GM12864 (cell line): Measurements from ENCODE around the gene MPPE1.
"Not testable (repeated sequence)": the region's sequence is repeated elsewhere in the genome, so short reads cannot be mapped to it uniquely, and the experiment has no call there.

Experiments used
- DNase-seq: peaks from one replicate; pipeline ENCODE4 v3.0.0-alpha.2; 2011; ENCODE audit warnings: low read depth
- H3K4me3 ChIP-seq: 2 replicates; pipeline ENCODE4 v1.5.1; 2011; ENCODE audit warnings: mild to moderate bottlenecking, low read depth, low read length, control low read depth
- TF ChIP-seq, protein P1 (sequence below): IDR thresholded peaks from 2 replicates; pipeline ENCODE4 v1.5.1; 2011; ENCODE audit warnings: low read depth, mild to moderate bottlenecking, moderate library complexity, low read length, control low read depth, inconsistent platforms; ENCODE audit errors: missing control alignments

The MPPE1 gene

GRCh38 chr18:11943551-11943950, 35.4 kb upstream of the MPPE1 start:
- TF ChIP-seq, protein P1, sequence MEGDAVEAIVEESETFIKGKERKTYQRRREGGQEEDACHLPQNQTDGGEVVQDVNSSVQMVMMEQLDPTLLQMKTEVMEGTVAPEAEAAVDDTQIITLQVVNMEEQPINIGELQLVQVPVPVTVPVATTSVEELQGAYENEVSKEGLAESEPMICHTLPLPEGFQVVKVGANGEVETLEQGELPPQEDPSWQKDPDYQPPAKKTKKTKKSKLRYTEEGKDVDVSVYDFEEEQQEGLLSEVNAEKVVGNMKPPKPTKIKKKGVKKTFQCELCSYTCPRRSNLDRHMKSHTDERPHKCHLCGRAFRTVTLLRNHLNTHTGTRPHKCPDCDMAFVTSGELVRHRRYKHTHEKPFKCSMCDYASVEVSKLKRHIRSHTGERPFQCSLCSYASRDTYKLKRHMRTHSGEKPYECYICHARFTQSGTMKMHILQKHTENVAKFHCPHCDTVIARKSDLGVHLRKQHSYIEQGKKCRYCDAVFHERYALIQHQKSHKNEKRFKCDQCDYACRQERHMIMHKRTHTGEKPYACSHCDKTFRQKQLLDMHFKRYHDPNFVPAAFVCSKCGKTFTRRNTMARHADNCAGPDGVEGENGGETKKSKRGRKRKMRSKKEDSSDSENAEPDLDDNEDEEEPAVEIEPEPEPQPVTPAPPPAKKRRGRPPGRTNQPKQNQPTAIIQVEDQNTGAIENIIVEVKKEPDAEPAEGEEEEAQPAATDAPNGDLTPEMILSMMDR, result no peak
- H3K4me3 ChIP-seq, result no peak overlapping the region
- DNase-seq, result no peak

DNA sequence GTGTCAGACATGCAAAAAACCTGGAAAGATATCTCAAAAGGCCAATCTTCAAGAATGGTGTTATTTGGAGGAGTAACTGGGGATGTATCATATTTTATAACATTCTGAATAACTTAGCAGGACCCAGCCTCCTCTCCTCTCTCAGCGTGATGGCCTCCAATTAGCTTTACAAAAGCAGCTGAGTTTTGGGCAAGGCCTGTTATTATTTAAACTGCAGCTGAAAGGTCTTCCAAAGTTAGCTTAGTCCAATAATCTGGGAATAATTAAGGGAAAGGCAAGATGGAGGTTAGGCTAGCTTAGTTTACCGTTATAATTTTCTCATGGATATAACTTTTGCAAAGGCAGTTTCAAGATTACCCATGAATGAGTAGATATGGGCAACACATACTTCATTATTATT, 32.8 kb upstream of the MPPE1 start:
- TF ChIP-seq, protein P1, result no peak
- no peak overlapping the region for H3K4me3 ChIP-seq
- no peak for DNase-seq

DNA sequence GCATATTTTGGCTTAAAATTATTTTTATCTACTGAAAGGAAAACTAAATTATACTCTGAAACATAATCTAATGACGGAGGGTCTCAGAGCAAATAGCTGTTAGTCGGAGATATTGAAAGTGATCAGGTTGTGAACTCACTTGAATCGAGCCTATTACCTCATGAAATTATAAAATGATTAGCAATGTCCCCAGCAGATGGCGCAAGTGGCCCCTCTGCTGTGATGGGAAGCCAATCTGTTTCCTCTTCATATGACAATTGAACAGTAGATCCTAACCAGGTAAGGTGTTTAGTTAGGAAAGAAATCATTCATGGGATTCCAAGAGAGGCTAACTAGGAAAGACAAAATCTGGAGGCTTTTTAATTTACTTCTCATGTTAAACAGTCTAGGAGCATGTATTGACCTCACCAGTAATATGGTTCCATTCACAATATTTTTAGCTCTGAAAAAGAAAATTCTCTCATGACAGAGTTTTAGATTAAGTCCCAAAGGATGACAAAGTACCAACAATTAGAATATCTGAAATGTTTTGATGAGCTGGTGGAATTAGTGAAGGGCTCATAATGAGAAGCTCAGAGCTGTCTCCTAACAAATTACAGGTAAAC, 29.9 kb upstream of the MPPE1 start:
- H3K4me3 ChIP-seq, result no peak overlapping the region
- TF ChIP-seq, protein P1, result peak; percentile 62
- DNase-seq, result peak; percentile 25

DNA sequence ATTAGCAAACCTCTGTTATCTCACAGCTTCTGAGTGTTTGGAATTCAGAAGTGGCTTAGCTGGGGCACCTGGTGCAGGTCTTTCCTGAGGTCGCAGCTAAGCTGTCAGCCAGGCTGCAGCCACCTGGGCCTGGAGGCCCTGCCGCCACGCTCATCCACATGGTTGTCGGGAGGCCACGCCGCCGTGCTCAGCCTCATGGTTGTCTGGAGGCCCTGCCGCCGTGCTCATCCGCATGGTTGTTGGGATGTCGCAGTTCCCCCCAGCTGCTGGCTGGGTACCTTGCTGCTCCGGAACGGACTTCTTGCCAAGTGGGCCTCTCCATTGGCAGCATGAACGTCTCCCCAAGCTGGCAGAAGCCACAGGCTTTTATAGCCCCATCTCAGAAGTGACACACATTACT, 24.3 kb upstream of the MPPE1 start:
- TF ChIP-seq, protein P1, result no peak
- DNase-seq, result no peak
- H3K4me3 ChIP-seq, result no peak overlapping the region

GRCh38 chr18:11927497-11927896, 19.4 kb upstream of the MPPE1 start:
- no peak overlapping the region for H3K4me3 ChIP-seq
- DNase-seq, result no peak
- TF ChIP-seq, protein P1, result no peak

DNA sequence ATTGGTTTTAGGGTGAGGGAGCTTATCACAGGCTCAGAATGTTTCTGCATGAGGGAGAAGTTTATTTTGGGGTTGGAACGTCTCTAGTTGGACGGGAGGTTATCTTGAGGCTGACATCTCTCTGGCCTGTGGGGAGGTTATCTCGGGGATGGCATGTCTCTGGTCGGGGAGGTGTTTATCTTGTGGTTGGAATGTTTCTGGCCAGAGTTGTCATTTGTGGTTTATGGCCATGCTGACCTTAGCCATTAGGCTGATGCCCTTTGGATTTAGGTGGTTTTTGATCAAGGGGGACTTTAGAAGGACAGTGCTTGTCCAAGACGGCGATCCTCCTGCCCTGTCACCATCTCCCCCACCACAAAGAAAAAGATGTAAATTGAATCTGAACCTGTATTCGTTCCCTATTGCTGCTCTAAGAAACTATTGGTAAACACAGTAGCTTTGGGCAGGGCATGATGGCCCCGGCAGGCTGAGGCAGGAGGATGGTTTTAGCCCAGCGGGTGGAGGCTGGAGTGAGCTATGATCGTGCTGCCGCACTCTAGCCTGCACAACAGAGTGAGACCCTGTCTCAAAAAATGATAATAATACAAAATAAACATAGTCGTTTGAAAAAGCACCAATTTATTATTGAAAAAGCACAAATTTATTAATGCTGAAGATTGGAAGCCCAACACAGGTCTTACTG, 17.8 kb upstream of the MPPE1 start:
- DNase-seq, result no peak
- no peak overlapping the region for H3K4me3 ChIP-seq
- TF ChIP-seq, protein P1, result no peak

DNA sequence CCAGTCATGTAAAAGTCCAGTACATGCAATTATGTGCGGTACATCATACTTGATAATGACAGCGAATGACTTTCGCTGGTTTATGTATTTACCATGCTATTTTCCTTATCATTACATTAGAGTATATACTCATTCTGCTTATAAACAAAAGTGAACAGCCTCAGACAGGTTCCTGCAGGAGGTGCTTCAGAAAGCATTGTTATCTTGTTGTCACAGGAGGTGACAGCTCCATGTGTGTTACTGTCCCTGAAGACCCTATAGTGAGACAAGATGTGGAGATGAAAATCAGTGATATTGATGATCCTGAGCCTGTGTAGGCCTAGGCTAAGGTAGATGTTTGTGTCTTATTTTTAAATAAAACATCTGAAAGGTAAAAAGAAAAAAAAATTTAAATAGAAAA, 15.3 kb upstream of the MPPE1 start:
- TF ChIP-seq, protein P1, result no peak
- no peak for DNase-seq

DNA sequence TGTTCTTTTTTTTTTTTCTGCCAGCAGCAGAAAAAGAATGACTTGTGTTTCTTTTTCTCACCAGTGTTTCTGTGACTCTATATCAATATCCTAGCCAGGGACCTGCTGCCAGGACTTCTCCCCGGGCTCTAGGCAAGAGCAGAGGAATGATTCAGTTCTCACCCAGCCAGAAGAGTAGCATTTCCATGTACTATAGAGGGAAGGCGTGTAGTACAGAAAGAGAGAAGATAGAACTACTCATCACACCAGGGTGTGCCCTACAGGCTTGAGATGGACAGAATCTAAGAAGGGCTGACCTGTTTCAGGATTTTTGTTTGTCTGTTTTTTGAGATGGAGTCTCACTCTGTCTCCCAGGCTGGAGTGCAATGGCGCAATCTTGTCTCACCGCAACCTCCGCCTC, 11.4 kb upstream of the MPPE1 start:
- DNase-seq, H3K4me3 ChIP-seq: not testable (repeated sequence)

More for the DNA sequence above, 15.3 kb upstream of the MPPE1 start:
- no peak overlapping the region for H3K4me3 ChIP-seq

GRCh38 chr18:11916880-11917279, 8.8 kb upstream of the MPPE1 start:
- not testable (repeated sequence) for H3K4me3 ChIP-seq

More at GRCh38 chr18:11916880-11917279, 8.8 kb upstream of the MPPE1 start:
- not testable (repeated sequence) for DNase-seq
